Ovary (tissue), 3 donors: ENCODE data around the gene WDR1.

Experiments
- CTCF ChIP-seq, 3 donors: fragments of 450-650 bp in 2 of 3; fragments of 200-600 bp in 1 of 3; IDR thresholded peaks; one replicate each; pipeline versions ENCODE4 v1.5.1 to v1.8.0; 2016 to 2022; ENCODE audit warnings: antibody characterized with exemption in 3 of 3, mild to moderate bottlenecking in 1 of 3
- POLR2A ChIP-seq: fragments of 450-650 bp; IDR thresholded peaks from one replicate; pipeline ENCODE4 v1.6.1; 2017; ENCODE audit warnings: antibody characterized with exemption, mild to moderate bottlenecking, moderate library complexity
- donor health status: DM: no; HTN: no; CAD: no.

GRCh38 chr4:10032625-10033024 is 84.0 kb downstream of the WDR1 start:
- TF ChIP-seq CTCF (IDR thresholded peaks at IDR 0.05) (no peak), POLR2A (no peak)
